ENCODE measurements around the gene LDLRAD4.

Gene LDLRAD4

DNA sequence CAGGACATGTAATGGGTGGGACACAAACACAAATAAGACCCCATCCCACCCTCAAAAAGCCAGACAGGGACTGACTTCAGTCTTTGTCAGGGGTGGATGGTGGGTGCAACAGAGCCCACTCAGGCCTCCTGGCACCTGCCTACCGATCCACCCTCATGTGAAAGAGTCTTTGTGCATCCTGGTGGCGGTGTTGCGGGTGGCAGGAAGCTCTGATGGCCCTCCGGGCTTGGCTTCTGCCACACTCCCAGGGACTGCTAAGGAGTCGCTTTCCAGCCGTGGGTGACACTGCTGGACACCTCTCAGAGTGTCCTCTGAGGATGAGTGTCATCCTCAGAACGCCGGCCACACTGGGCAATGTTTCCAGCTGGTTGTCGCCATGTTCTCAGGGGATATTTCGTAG is 92.6 kb downstream of the LDLRAD4 start:
- Histone ChIP-seq H3K36me3 (replicated peaks in 1 of 2; ENCODE audit: control insufficient read depth in 2 of 2, insufficient read depth in 2 of 2, low read length in 2 of 2) (no peaks in the 10 kb centered on the region), H3K4me2 (ENCODE audit: insufficient read depth, low read length, poor library complexity, severe bottlenecking) (no peak overlapping the region), H3K4ac (ENCODE audit: low read length) (no peak overlapping the region), H3K27me3 (ENCODE audit: control insufficient read depth in 3 of 3, insufficient read depth in 3 of 3, low read depth in 1 of 3, low read length in 3 of 3) (no peaks in the 10 kb centered on the region), H3K4me1 (ENCODE audit: control insufficient read depth in 2 of 2, insufficient read depth in 1 of 2, low read depth in 1 of 2, low read length in 2 of 2) (peaks cover 0 to 2% of the 10 kb centered on the region in 2 donors), H3K23ac (ENCODE audit: low read depth, low read length, poor library complexity) (peak overlapping the region; percentile 68), H3K14ac (ENCODE audit: low read length) (no peak overlapping the region), H2BK12ac (ENCODE audit: low read length) (no peak overlapping the region), H3K79me1 (ENCODE audit: low read depth, low read length) (no peaks in the 10 kb centered on the region), H3K9me3 (replicated peaks in 1 of 2; ENCODE audit: control insufficient read depth in 2 of 2, insufficient read depth in 1 of 2, low read depth in 1 of 2, low read length in 2 of 2) (peaks cover 2 to 6% of the 10 kb centered on the region in 2 donors), H4K91ac (ENCODE audit: low read depth, low read length, poor library complexity) (no peak overlapping the region), H2BK120ac (ENCODE audit: low read depth, low read length) (no peak overlapping the region), H2AK5ac (ENCODE audit: low read depth, low read length) (no peak overlapping the region), H2BK15ac (ENCODE audit: low read length) (no peak overlapping the region), H3K4me3 (ENCODE audit: low read length in 2 of 2) (no peak overlapping the region), H2AFZ (ENCODE audit: low read length) (no peak overlapping the region), H3K27ac (replicated peaks; ENCODE audit: low read length) (no peak overlapping the region), H3K9ac (ENCODE audit: low read depth, low read length, poor library complexity) (no peak overlapping the region), H3K18ac (ENCODE audit: low read length) (peak overlapping the region; percentile 46), H4K8ac (ENCODE audit: low read depth, low read length) (no peak overlapping the region), H2BK5ac (ENCODE audit: low read length) (peak overlapping the region; percentile 29)
- DNase-seq (ENCODE audit: low spot score), result no peak
- no CpG with 5 or more reads among the region's 10 CpGs for WGBS, 2 donors (ENCODE audit: extremely low coverage in 2 of 2, insufficient read length in 2 of 2, insufficient replicate concordance in 1 of 2)

DNA sequence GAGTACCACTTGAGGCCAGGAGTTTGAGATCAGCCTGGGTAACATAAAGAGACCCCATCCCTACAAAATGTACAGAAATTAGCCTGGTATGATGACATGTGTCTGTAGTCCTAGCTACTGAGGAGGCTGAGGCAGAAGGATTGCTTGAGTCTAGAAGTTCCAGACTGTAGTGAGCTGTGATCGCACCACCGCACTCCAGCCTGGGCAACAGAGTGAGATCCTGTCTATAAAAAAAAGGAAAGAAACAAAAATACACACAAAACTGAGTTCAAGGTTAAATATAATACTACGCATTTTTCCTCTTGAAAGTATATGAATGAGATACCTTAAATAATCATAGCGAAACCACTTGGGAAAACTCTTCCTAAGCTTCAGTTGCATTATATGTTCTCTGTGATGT is 94.0 kb downstream of the LDLRAD4 start:
- WGBS, 2 donors (ENCODE audit: extremely low coverage in 2 of 2, insufficient read length in 2 of 2, insufficient replicate concordance in 1 of 2), result no CpG with 5 or more reads among the region's 4 CpGs
- H3K14ac ChIP-seq (ENCODE audit: low read length), result no peak overlapping the region
- no peak overlapping the region for H3K23ac ChIP-seq (ENCODE audit: low read depth, low read length, poor library complexity)
- no peaks in the 10 kb centered on the region for H3K27me3 ChIP-seq (ENCODE audit: control insufficient read depth in 3 of 3, insufficient read depth in 3 of 3, low read depth in 1 of 3, low read length in 3 of 3)
- DNase-seq (ENCODE audit: low spot score), result no peak
- H2AFZ ChIP-seq (ENCODE audit: low read length), result no peak overlapping the region
- no peak overlapping the region for H3K4me3 ChIP-seq (ENCODE audit: low read length in 2 of 2)
- no peaks in the 10 kb centered on the region for H3K79me1 ChIP-seq (ENCODE audit: low read depth, low read length)
- no peak overlapping the region for H2BK12ac ChIP-seq (ENCODE audit: low read length)
- peaks cover 0 to 2% of the 10 kb centered on the region in 2 donors for H3K4me1 ChIP-seq (ENCODE audit: control insufficient read depth in 2 of 2, insufficient read depth in 1 of 2, low read depth in 1 of 2, low read length in 2 of 2)
- H2BK15ac ChIP-seq (ENCODE audit: low read length), result no peak overlapping the region
- H3K9ac ChIP-seq (ENCODE audit: low read depth, low read length, poor library complexity), result no peak overlapping the region
- no peak overlapping the region for H2BK5ac ChIP-seq (ENCODE audit: low read length)
- no peak overlapping the region for H2AK5ac ChIP-seq (ENCODE audit: low read depth, low read length)
- H3K27ac ChIP-seq (replicated peaks; ENCODE audit: low read length), result no peak overlapping the region
- no peak overlapping the region for H4K91ac ChIP-seq (ENCODE audit: low read depth, low read length, poor library complexity)
- H3K18ac ChIP-seq (ENCODE audit: low read length), result no peak overlapping the region
- peaks cover 6 to 11% of the 10 kb centered on the region in 2 donors for H3K9me3 ChIP-seq (replicated peaks in 1 of 2; ENCODE audit: control insufficient read depth in 2 of 2, insufficient read depth in 1 of 2, low read depth in 1 of 2, low read length in 2 of 2)
- H3K4ac ChIP-seq (ENCODE audit: low read length), result no peak overlapping the region
- H3K36me3 ChIP-seq (replicated peaks in 1 of 2; ENCODE audit: control insufficient read depth in 2 of 2, insufficient read depth in 2 of 2, low read length in 2 of 2), result no peaks in the 10 kb centered on the region
- no peak overlapping the region for H4K8ac ChIP-seq (ENCODE audit: low read depth, low read length)
- no peak overlapping the region for H3K4me2 ChIP-seq (ENCODE audit: insufficient read depth, low read length, poor library complexity, severe bottlenecking)
- H2BK120ac ChIP-seq (ENCODE audit: low read depth, low read length), result no peak overlapping the region

DNA sequence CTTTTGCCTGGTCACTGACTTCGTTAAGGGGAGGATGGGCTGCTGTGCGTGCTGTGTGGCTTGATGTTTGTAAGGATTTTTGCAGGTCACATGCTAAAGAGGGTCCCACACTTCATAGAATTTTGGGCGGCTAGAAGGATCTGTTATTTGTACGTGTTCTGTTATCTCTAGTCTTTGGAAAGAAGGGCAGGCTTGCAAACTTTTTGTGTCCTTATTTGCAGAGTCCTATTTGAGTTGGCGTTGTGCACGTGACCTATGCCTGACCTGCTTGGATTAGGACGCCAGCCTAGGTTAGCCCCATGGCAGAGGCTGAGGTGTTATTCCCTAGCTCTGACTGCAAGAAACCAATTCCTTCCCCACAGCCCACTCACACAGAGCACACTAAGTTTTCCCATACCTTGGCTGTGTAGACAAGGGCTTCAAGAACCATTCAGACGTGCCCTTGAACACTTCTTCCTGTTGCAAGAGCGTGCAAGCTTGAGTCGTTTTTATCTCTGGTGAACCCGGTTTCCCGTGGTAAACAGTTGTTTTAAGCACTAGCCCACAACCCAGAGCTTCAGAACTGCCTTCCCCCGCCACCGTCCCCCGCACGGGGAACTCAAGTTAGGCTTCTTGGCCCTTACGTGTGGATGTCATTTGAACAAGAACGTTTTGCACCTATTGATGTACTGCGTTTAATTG is 94.6 kb downstream of the LDLRAD4 start:
- no peak overlapping the region for H2BK5ac ChIP-seq (ENCODE audit: low read length)
- H3K4me2 ChIP-seq (ENCODE audit: insufficient read depth, low read length, poor library complexity, severe bottlenecking), result no peak overlapping the region
- H3K4me3 ChIP-seq (ENCODE audit: low read length in 2 of 2), result no peak overlapping the region
- no peak overlapping the region for H3K23ac ChIP-seq (ENCODE audit: low read depth, low read length, poor library complexity)
- no peak overlapping the region for H2BK15ac ChIP-seq (ENCODE audit: low read length)
- H4K8ac ChIP-seq (ENCODE audit: low read depth, low read length), result no peak overlapping the region
- no peak overlapping the region for H3K9ac ChIP-seq (ENCODE audit: low read depth, low read length, poor library complexity)
- no peaks in the 10 kb centered on the region for H3K36me3 ChIP-seq (replicated peaks in 1 of 2; ENCODE audit: control insufficient read depth in 2 of 2, insufficient read depth in 2 of 2, low read length in 2 of 2)
- DNase-seq (ENCODE audit: low spot score), result no peak
- no peak overlapping the region for H2AFZ ChIP-seq (ENCODE audit: low read length)
- H3K14ac ChIP-seq (ENCODE audit: low read length), result no peak overlapping the region
- H3K4ac ChIP-seq (ENCODE audit: low read length), result no peak overlapping the region
- H3K79me1 ChIP-seq (ENCODE audit: low read depth, low read length), result no peaks in the 10 kb centered on the region
- H3K9me3 ChIP-seq (replicated peaks in 1 of 2; ENCODE audit: control insufficient read depth in 2 of 2, insufficient read depth in 1 of 2, low read depth in 1 of 2, low read length in 2 of 2), result peaks cover 6 to 11% of the 10 kb centered on the region in 2 donors
- no peak overlapping the region for H2BK12ac ChIP-seq (ENCODE audit: low read length)
- H2AK5ac ChIP-seq (ENCODE audit: low read depth, low read length), result no peak overlapping the region
- H3K27ac ChIP-seq (replicated peaks; ENCODE audit: low read length), result no peak overlapping the region
- no peak overlapping the region for H3K18ac ChIP-seq (ENCODE audit: low read length)
- no peak overlapping the region for H2BK120ac ChIP-seq (ENCODE audit: low read depth, low read length)
- WGBS, 2 donors (ENCODE audit: extremely low coverage in 2 of 2, insufficient read length in 2 of 2, insufficient replicate concordance in 1 of 2), result no CpG with 5 or more reads among the region's 19 CpGs
- no peak overlapping the region for H4K91ac ChIP-seq (ENCODE audit: low read depth, low read length, poor library complexity)
- H3K4me1 ChIP-seq (ENCODE audit: control insufficient read depth in 2 of 2, insufficient read depth in 1 of 2, low read depth in 1 of 2, low read length in 2 of 2), result peaks cover 0 to 2% of the 10 kb centered on the region in 2 donors
- H3K27me3 ChIP-seq (ENCODE audit: control insufficient read depth in 3 of 3, insufficient read depth in 3 of 3, low read depth in 1 of 3, low read length in 3 of 3), result no peaks in the 10 kb centered on the region

DNA sequence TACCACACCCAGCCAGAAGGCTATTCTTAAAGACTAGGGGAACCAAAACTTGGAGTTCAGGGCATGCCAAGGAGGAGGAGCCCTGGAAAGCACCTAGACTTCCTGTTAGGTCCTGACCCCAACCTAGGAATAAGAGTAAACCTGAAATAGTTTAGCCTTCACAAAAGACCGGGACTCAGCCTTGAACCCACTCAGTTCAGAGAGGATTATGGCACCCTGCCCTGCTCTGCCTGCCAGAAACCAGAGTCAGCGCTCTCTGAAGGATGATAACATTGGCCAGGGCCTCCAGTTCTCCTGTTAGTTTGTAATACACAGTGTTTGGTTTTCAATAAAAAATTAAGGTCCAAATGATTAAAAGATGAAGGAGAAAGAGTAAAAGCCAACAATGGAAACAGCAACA is 96.4 kb downstream of the LDLRAD4 start:
- no peak overlapping the region for H3K18ac ChIP-seq (ENCODE audit: low read length)
- DNase-seq (ENCODE audit: low spot score), result no peak
- H3K4me1 ChIP-seq (ENCODE audit: control insufficient read depth in 2 of 2, insufficient read depth in 1 of 2, low read depth in 1 of 2, low read length in 2 of 2), result peaks cover 0 to 2% of the 10 kb centered on the region in 2 donors
- no peak overlapping the region for H3K4ac ChIP-seq (ENCODE audit: low read length)
- no peak overlapping the region for H2BK12ac ChIP-seq (ENCODE audit: low read length)
- H2AFZ ChIP-seq (ENCODE audit: low read length), result no peak overlapping the region
- H3K79me1 ChIP-seq (ENCODE audit: low read depth, low read length), result no peaks in the 10 kb centered on the region
- H2BK120ac ChIP-seq (ENCODE audit: low read depth, low read length), result no peak overlapping the region
- no peak overlapping the region for H3K4me3 ChIP-seq (ENCODE audit: low read length in 2 of 2)
- H3K27me3 ChIP-seq (ENCODE audit: control insufficient read depth in 3 of 3, insufficient read depth in 3 of 3, low read depth in 1 of 3, low read length in 3 of 3), result no peaks in the 10 kb centered on the region
- no peaks in the 10 kb centered on the region for H3K36me3 ChIP-seq (replicated peaks in 1 of 2; ENCODE audit: control insufficient read depth in 2 of 2, insufficient read depth in 2 of 2, low read length in 2 of 2)
- H3K14ac ChIP-seq (ENCODE audit: low read length), result no peak overlapping the region
- H2BK5ac ChIP-seq (ENCODE audit: low read length), result no peak overlapping the region
- no peak overlapping the region for H2AK5ac ChIP-seq (ENCODE audit: low read depth, low read length)
- no peak overlapping the region for H4K91ac ChIP-seq (ENCODE audit: low read depth, low read length, poor library complexity)
- H2BK15ac ChIP-seq (ENCODE audit: low read length), result no peak overlapping the region
- no peak overlapping the region for H3K23ac ChIP-seq (ENCODE audit: low read depth, low read length, poor library complexity)
- H3K9me3 ChIP-seq (replicated peaks in 1 of 2; ENCODE audit: control insufficient read depth in 2 of 2, insufficient read depth in 1 of 2, low read depth in 1 of 2, low read length in 2 of 2), result peaks cover 6 to 11% of the 10 kb centered on the region in 2 donors
- no peak overlapping the region for H4K8ac ChIP-seq (ENCODE audit: low read depth, low read length)
- no peak overlapping the region for H3K4me2 ChIP-seq (ENCODE audit: insufficient read depth, low read length, poor library complexity, severe bottlenecking)
- WGBS, 2 donors (ENCODE audit: extremely low coverage in 2 of 2, insufficient read length in 2 of 2, insufficient replicate concordance in 1 of 2), result no CpG with 5 or more reads among the region's 2 CpGs
- no peak overlapping the region for H3K9ac ChIP-seq (ENCODE audit: low read depth, low read length, poor library complexity)
- no peak overlapping the region for H3K27ac ChIP-seq (replicated peaks; ENCODE audit: low read length)
